Esophagus (tissue), 2 donors: Measurements from ENCODE around the gene DUOX2. TPM values are rescaled to one million over a fixed set of nuclear protein-coding genes. Genes with fewer than 3 reads are reported as not detected.

Source experiments
- H3K27ac ChIP-seq, 2 donors: one replicate each; pipeline ENCODE4 v1.5.1; 2013; ENCODE audit warnings: low read depth in 2 of 2, mild to moderate bottlenecking in 2 of 2, inconsistent platforms in 1 of 2, low read length in 1 of 2, moderate library complexity in 1 of 2
- H3K27me3 ChIP-seq, 2 donors: one replicate each; pipeline ENCODE4 v1.6.1; 2013; ENCODE audit warnings: low read length in 2 of 2, control low read depth in 1 of 2, mild to moderate bottlenecking in 1 of 2; ENCODE audit not compliant: insufficient read depth in 2 of 2, control insufficient read depth in 1 of 2
- H3K36me3 ChIP-seq, 2 donors: one replicate each; pipeline ENCODE4 v1.6.1; 2013; ENCODE audit warnings: low read length in 1 of 2; ENCODE audit not compliant: control insufficient read depth in 2 of 2, insufficient read depth in 2 of 2
- H3K4me1 ChIP-seq, 2 donors: one replicate each; pipeline ENCODE4 v1.6.1; 2013; ENCODE audit warnings: low read length in 1 of 2; ENCODE audit not compliant: control insufficient read depth in 2 of 2, insufficient read depth in 2 of 2
- H3K4me3 ChIP-seq, 2 donors: one replicate each; pipeline ENCODE4 v1.5.1; 2013; ENCODE audit warnings: low read length in 2 of 2, mild to moderate bottlenecking in 2 of 2, low read depth in 1 of 2, moderate library complexity in 1 of 2
- H3K9me3 ChIP-seq, 2 donors: one replicate each; pipeline ENCODE4 v1.6.1; 2013; ENCODE audit warnings: mild to moderate bottlenecking in 2 of 2, low read depth in 1 of 2, low read length in 1 of 2, moderate library complexity in 1 of 2; ENCODE audit not compliant: control insufficient read depth in 2 of 2, insufficient read depth in 1 of 2
- WGBS, 2 donors: extraction: QIAGEN DNeasy Blood & Tissue Kit; methylation state at CpG; one replicate each; pipeline ENCODE4 v1.1.7; 2013; 5-methylcytosine and 5-hydroxymethylcytosine counted together
- polyA plus RNA-seq, 2 donors: library from polyadenylated mRNA; stranded (reverse); fragments of 200-250 nt; gene quantifications; one replicate each; pipeline ENCODE4 v1.2.3, GENCODE V29; 2013
- donor health status: healthy with polysubstance abuse.
- donor health status: Bipolar disorder and iron deficiency.

Gene DUOX2
- polyA plus RNA-seq, 2 donors: 15.8 to 26.3 TPM

GRCh38 chr15:45122719-45123118 lies 8.7 kb upstream of the DUOX2 start:
- Histone ChIP-seq H3K4me1 (peaks cover 0 to 3% of the 10 kb centered on the region in 2 donors), H3K4me3 (no peak overlapping the region), H3K27ac (peak overlapping the region; percentile 36 to 67), H3K27me3 (no peaks in the 10 kb centered on the region), H3K9me3 (no peaks in the 10 kb centered on the region), H3K36me3 (peaks cover 0 to 19% of the 10 kb centered on the region in 2 donors)
- 85 to 88% methylated on average over 7 of the region's 7 CpGs for WGBS, 2 donors

GRCh38 chr15:45121706-45122417 lies 7.9 kb upstream of the DUOX2 start:
- Histone ChIP-seq H3K36me3 (peaks cover 0 to 22% of the 10 kb centered on the region in 2 donors), H3K4me1 (peaks cover under 1 to 6% of the 10 kb centered on the region in 2 donors), H3K9me3 (no peaks in the 10 kb centered on the region), H3K27me3 (no peaks in the 10 kb centered on the region), H3K4me3 (no peak overlapping the region), H3K27ac (no peak overlapping the region)
- WGBS, 2 donors: 56 to 69% methylated on average over 9 of the region's 9 CpGs

GRCh38 chr15:45121020-45121419 lies 7.0 kb upstream of the DUOX2 start:
- Histone ChIP-seq H3K36me3 (peaks cover 0 to 22% of the 10 kb centered on the region in 2 donors), H3K4me1 (peaks cover 5 to 11% of the 10 kb centered on the region in 2 donors), H3K27me3 (peaks cover 0 to 2% of the 10 kb centered on the region in 2 donors), H3K27ac (no peak overlapping the region), H3K9me3 (no peaks in the 10 kb centered on the region), H3K4me3 (no peak overlapping the region)
- 84 to 93% methylated on average over 3 of the region's 3 CpGs for WGBS, 2 donors

- Histone ChIP-seq H3K27ac (no peak overlapping the region), H3K27me3 (peaks cover 0 to 3% of the 10 kb centered on the region in 2 donors)
- 94 to 95% methylated on average over 10 of the region's 10 CpGs for WGBS, 2 donors
These were observed 6.4 kb upstream of the DUOX2 start for GRCh38 chr15:45120081-45120972.

GRCh38 chr15:45118996-45119395 lies 5.0 kb upstream of the DUOX2 start:
- WGBS, 2 donors: 83 to 89% methylated on average over 5 of the region's 5 CpGs
- H3K36me3 ChIP-seq: peaks cover 0 to 22% of the 10 kb centered on the region in 2 donors
- H3K9me3 ChIP-seq: no peaks in the 10 kb centered on the region
- peaks cover 9 to 20% of the 10 kb centered on the region in 2 donors for H3K4me1 ChIP-seq
- H3K4me3 ChIP-seq: no peak overlapping the region
- peaks cover 0 to 11% of the 10 kb centered on the region in 2 donors for H3K27me3 ChIP-seq
- no peak overlapping the region for H3K27ac ChIP-seq

More at GRCh38 chr15:45120081-45120972, 6.4 kb upstream of the DUOX2 start:
- Histone ChIP-seq H3K36me3 (peaks cover 0 to 22% of the 10 kb centered on the region in 2 donors), H3K4me1 (peaks cover 5 to 11% of the 10 kb centered on the region in 2 donors), H3K9me3 (no peaks in the 10 kb centered on the region), H3K4me3 (no peak overlapping the region)

- H3K27me3 ChIP-seq: peaks cover 0 to 14% of the 10 kb centered on the region in 2 donors
- H3K27ac ChIP-seq: no peak overlapping the region
- peaks cover 0 to 22% of the 10 kb centered on the region in 2 donors for H3K36me3 ChIP-seq
- H3K9me3 ChIP-seq: no peaks in the 10 kb centered on the region
- no peak overlapping the region for H3K4me3 ChIP-seq
- 1 to 2% methylated on average over 14 of the region's 14 CpGs for WGBS, 2 donors
- H3K4me1 ChIP-seq: peaks cover 11 to 26% of the 10 kb centered on the region in 2 donors
These were observed 4.2 kb upstream of the DUOX2 start for GRCh38 chr15:45118131-45118588.

GRCh38 chr15:45117308-45118130 lies 3.5 kb upstream of the DUOX2 start:
- H3K27me3 ChIP-seq: peaks cover 0 to 17% of the 10 kb centered on the region in 2 donors
- WGBS, 2 donors: 44 to 49% methylated on average over 33 of the region's 33 CpGs
- peaks cover 11 to 29% of the 10 kb centered on the region in 2 donors for H3K4me1 ChIP-seq
- H3K36me3 ChIP-seq: peaks cover 0 to 22% of the 10 kb centered on the region in 2 donors
- H3K9me3 ChIP-seq: peaks cover 0 to 3% of the 10 kb centered on the region in 2 donors
- H3K4me3 ChIP-seq: peak overlapping the region in 1 of 2 donors; percentile 8
- no peak overlapping the region for H3K27ac ChIP-seq

- Histone ChIP-seq H3K9me3 (peaks cover 0 to 3% of the 10 kb centered on the region in 2 donors), H3K4me1 (peaks cover 11 to 32% of the 10 kb centered on the region in 2 donors), H3K27ac (no peak overlapping the region), H3K27me3 (peaks cover 0 to 21% of the 10 kb centered on the region in 2 donors), H3K36me3 (peaks cover 0 to 19% of the 10 kb centered on the region in 2 donors), H3K4me3 (peak overlapping the region; percentile 8 to 16)
- WGBS, 2 donors: 9 to 10% methylated on average over 64 to 65 of the region's 65 CpGs
These were observed 2.7 kb upstream of the DUOX2 start for GRCh38 chr15:45116482-45117307.
